CD14-positive monocyte (primary cell): ENCODE data around the gene NTRK2. TPM values are rescaled to one million over a fixed set of nuclear protein-coding genes. Genes with fewer than 3 reads are reported as not detected.

Source experiments
- DNase-seq, 3 donors: peaks; one replicate each; pipeline ENCODE4 v3.0.0-alpha.2; 2011 to 2022
- H2AFZ ChIP-seq: 2 replicates; pipeline ENCODE4 v1.6.0; 2012; ENCODE audit warnings: mild to moderate bottlenecking, low read depth, low read length, inconsistent platforms; ENCODE audit not compliant: insufficient read depth, poor library complexity, severe bottlenecking
- H3K27ac ChIP-seq, 2 donors: 1 replicate in 1 of 2; 2 replicates in 1 of 2; pipeline ENCODE4 v1.5.1; 2012 to 2013; ENCODE audit warnings: low read length in 2 of 2, control low read depth in 1 of 2, inconsistent platforms in 1 of 2, low read depth in 1 of 2, mild to moderate bottlenecking in 1 of 2
- H3K27me3 ChIP-seq, 2 donors: one replicate each; pipeline versions ENCODE4 v1.6.0 to v1.6.1; 2011 to 2013; ENCODE audit warnings: low read length in 2 of 2; ENCODE audit not compliant: control insufficient read depth in 2 of 2, insufficient read depth in 2 of 2
- H3K36me3 ChIP-seq, 2 donors: replicated peaks in 1 of 2; 1 replicate in 1 of 2; 2 replicates in 1 of 2; pipeline versions ENCODE4 v1.5.1 to v1.6.1; 2012 to 2013; ENCODE audit warnings: low read length in 2 of 2, control low read depth in 1 of 2, inconsistent platforms in 1 of 2, mild to moderate bottlenecking in 1 of 2; ENCODE audit not compliant: insufficient read depth in 2 of 2, control insufficient read depth in 1 of 2
- H3K4me1 ChIP-seq, 2 donors: 1 replicate in 1 of 2; 2 replicates in 1 of 2; pipeline versions ENCODE4 v1.5.1 to v1.6.1; 2012 to 2013; ENCODE audit warnings: low read length in 2 of 2, control low read depth in 1 of 2, inconsistent platforms in 1 of 2, mild to moderate bottlenecking in 1 of 2, moderate library complexity in 1 of 2; ENCODE audit not compliant: insufficient read depth in 2 of 2, control insufficient read depth in 1 of 2
- H3K4me2 ChIP-seq: replicated peaks from 2 replicates; pipeline ENCODE3; 2012; ENCODE audit warnings: low read length, moderate library complexity, mild to moderate bottlenecking; ENCODE audit not compliant: poor library complexity, severe bottlenecking; ENCODE audit errors: extremely low read depth
- H3K4me3 ChIP-seq, 3 experiments: fragments of 200-600 bp in 1 of 3; sonication (generic) in 1 of 3; replicated peaks in 1 of 3; 1 replicate in 2 of 3; 2 replicates in 1 of 3; pipeline ENCODE4 v1.5.1; 2011 to 2013; ENCODE audit warnings: low read length in 3 of 3, mild to moderate bottlenecking in 3 of 3, control low read depth in 2 of 3, low read depth in 2 of 3, inconsistent platforms in 1 of 3, moderate library complexity in 1 of 3
- H3K79me2 ChIP-seq: 2 replicates; pipeline ENCODE4 v1.6.0; 2012; ENCODE audit warnings: mild to moderate bottlenecking, control low read depth, inconsistent platforms, low read length, moderate library complexity; ENCODE audit not compliant: insufficient read depth
- H3K9ac ChIP-seq: 2 replicates; pipeline ENCODE4 v1.6.0; 2017; ENCODE audit warnings: low read length, mild to moderate bottlenecking; ENCODE audit not compliant: insufficient read depth, poor library complexity, severe bottlenecking
- H3K9me3 ChIP-seq, 2 donors: replicated peaks in 1 of 2; 1 replicate in 1 of 2; 2 replicates in 1 of 2; pipeline versions ENCODE4 v1.5.1 to v1.6.1; 2012 to 2013; ENCODE audit warnings: low read length in 2 of 2, control low read depth in 1 of 2; ENCODE audit not compliant: control insufficient read depth in 1 of 2, insufficient read depth in 1 of 2
- H4K20me1 ChIP-seq: 2 replicates; pipeline ENCODE4 v1.6.0; 2012; ENCODE audit warnings: mild to moderate bottlenecking, low read length, control low read depth, moderate library complexity; ENCODE audit not compliant: insufficient read depth
- H3K27ac Mint-ChIP-seq, 7 donors: one replicate each; pipeline ENCODE4 v1.8.0; 2020; ENCODE audit warnings: mild to moderate bottlenecking in 7 of 7, mixed read lengths in 7 of 7, moderate library complexity in 6 of 7, inconsistent platforms in 2 of 7
- H3K27me3 Mint-ChIP-seq, 3 donors: one replicate each; pipeline ENCODE4 v1.8.0; 2021 to 2022; ENCODE audit warnings: low read depth in 3 of 3, mild to moderate bottlenecking in 3 of 3, mixed read lengths in 3 of 3, moderate library complexity in 3 of 3, inconsistent platforms in 1 of 3
- H3K36me3 Mint-ChIP-seq, 2 donors: one replicate each; pipeline ENCODE4 v1.8.0; 2020; ENCODE audit warnings: mixed read lengths in 2 of 2, inconsistent platforms in 1 of 2, mild to moderate bottlenecking in 1 of 2
- H3K4me1 Mint-ChIP-seq: one replicate; pipeline ENCODE4 v1.8.0; 2020; ENCODE audit warnings: mild to moderate bottlenecking, mixed read lengths
- H3K4me3 Mint-ChIP-seq, 2 donors: one replicate each; pipeline ENCODE4 v1.8.0; 2020; ENCODE audit warnings: mild to moderate bottlenecking in 2 of 2, mixed read lengths in 2 of 2, moderate library complexity in 1 of 2
- H3K9me3 Mint-ChIP-seq, 7 donors: one replicate each; pipeline ENCODE4 v1.8.0; 2020 to 2022; ENCODE audit warnings: mixed read lengths in 7 of 7, mild to moderate bottlenecking in 6 of 7, moderate library complexity in 6 of 7, inconsistent platforms in 2 of 7
- CTCF ChIP-seq: fragments of 200-600 bp; IDR thresholded peaks from one replicate; pipeline ENCODE4 v1.8.0; 2022; ENCODE audit warnings: antibody characterized with exemption, mild to moderate bottlenecking
- WGBS: methylation state at CpG from one replicate; pipeline ENCODE4 v1.1.5; 2013; ENCODE audit warnings: missing lambda C conversion rate; ENCODE audit not compliant: insufficient coverage; 5-methylcytosine and 5-hydroxymethylcytosine counted together
- intact Hi-C, 2 donors: fragments of 100-400 bp; cut with micrococcal nuclease; formaldehyde crosslinking; loops; one replicate each; pipeline versions ENCODE4 v1.15.0 to v1.15.1; 2023
- polyA plus RNA-seq, 3 donors: library from polyadenylated mRNA; depleted of rRNA in 1 of 3; unstranded in 2 of 3; stranded (reverse) in 1 of 3; fragments of 300-500 nt in 2 of 3; fragments of >200 nt in 1 of 3; fragmentation: Illumina TruSeq in 2 of 3; gene quantifications; 1 replicate in 2 of 3; 2 replicates in 1 of 3; pipeline ENCODE4 v1.2.3, GENCODE V29; 2012 to 2021

NTRK2 gene
- polyA plus RNA-seq, 3 donors: not detected

GRCh38 chr9:84943482-84944050 is 274.0 kb downstream of the NTRK2 start:
- intact Hi-C loops: no loop called here
- H3K27me3 ChIP-seq: no peaks in the 10 kb centered on the region
- H3K4me1 ChIP-seq: no peaks in the 10 kb centered on the region
- Mint-ChIP-seq H3K9me3 (peaks cover 0 to 3% (median 3%) of the 10 kb centered on the region in 7 donors), H3K4me3 (no peak overlapping the region), H3K27ac (no peak overlapping the region), H3K4me1 (no peaks in the 10 kb centered on the region), H3K36me3 (no peaks in the 10 kb centered on the region), H3K27me3 (peaks cover 0 to 2% (median 0%) of the 10 kb centered on the region in 3 donors)
- DNase-seq: no peak
- no peak for TF ChIP-seq CTCF
- no peak overlapping the region for H2AFZ ChIP-seq
- no peak overlapping the region for H3K27ac ChIP-seq
- no peak overlapping the region for H3K4me3 ChIP-seq
- no peaks in the 10 kb centered on the region for H3K36me3 ChIP-seq
- 90% methylated on average over 2 of the region's 2 CpGs for WGBS
- no peaks in the 10 kb centered on the region for H3K79me2 ChIP-seq
- no peaks in the 10 kb centered on the region for H3K9me3 ChIP-seq
- no peaks in the 10 kb centered on the region for H4K20me1 ChIP-seq
- no peak overlapping the region for H3K9ac ChIP-seq
- no peak overlapping the region for H3K4me2 ChIP-seq

- DNase-seq: no peak
- Histone ChIP-seq H3K27ac (no peak overlapping the region), H3K4me1 (no peaks in the 10 kb centered on the region), H2AFZ (no peak overlapping the region), H3K9me3 (no peaks in the 10 kb centered on the region), H4K20me1 (no peaks in the 10 kb centered on the region), H3K27me3 (no peaks in the 10 kb centered on the region), H3K4me2 (no peak overlapping the region), H3K4me3 (no peak overlapping the region), H3K36me3 (no peaks in the 10 kb centered on the region), H3K9ac (no peak overlapping the region), H3K79me2 (no peaks in the 10 kb centered on the region)
- Mint-ChIP-seq H3K4me1 (no peaks in the 10 kb centered on the region), H3K9me3 (peaks cover 0 to 8% (median 3%) of the 10 kb centered on the region in 7 donors), H3K4me3 (no peak overlapping the region), H3K27ac (no peak overlapping the region), H3K36me3 (no peaks in the 10 kb centered on the region), H3K27me3 (peaks cover 0 to 2% (median 1%) of the 10 kb centered on the region in 3 donors)
- 93% methylated on average over 5 of the region's 8 CpGs for WGBS
- TF ChIP-seq CTCF: no peak
- intact Hi-C loops: no loop called here
These were observed 276.5 kb downstream of the NTRK2 start for GRCh38 chr9:84945878-84946538.
